ENCODE data around the gene IMMP2L.

Gene IMMP2L

DNA sequence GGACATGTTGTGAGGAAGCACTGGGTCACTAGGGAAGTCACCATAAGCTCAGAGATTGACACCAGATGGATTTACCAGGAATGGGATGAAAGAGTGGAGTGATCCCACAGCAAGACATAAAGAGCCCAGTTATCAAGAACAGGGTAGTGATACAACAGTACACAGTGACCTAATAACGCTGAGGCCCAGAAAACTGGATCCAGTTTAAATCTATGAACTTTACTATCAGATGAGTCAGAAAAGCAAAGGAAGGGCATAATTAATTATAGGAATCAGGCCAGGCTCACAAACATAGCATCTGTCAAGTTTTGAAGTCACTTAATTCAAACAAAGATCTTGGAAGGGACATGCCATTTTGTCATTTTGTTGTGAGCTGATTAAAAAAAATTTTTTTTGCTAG lies 397.9 kb downstream of the IMMP2L start:
- no peak overlapping the region for H3K27ac ChIP-seq
- TF ChIP-seq, protein P1, sequence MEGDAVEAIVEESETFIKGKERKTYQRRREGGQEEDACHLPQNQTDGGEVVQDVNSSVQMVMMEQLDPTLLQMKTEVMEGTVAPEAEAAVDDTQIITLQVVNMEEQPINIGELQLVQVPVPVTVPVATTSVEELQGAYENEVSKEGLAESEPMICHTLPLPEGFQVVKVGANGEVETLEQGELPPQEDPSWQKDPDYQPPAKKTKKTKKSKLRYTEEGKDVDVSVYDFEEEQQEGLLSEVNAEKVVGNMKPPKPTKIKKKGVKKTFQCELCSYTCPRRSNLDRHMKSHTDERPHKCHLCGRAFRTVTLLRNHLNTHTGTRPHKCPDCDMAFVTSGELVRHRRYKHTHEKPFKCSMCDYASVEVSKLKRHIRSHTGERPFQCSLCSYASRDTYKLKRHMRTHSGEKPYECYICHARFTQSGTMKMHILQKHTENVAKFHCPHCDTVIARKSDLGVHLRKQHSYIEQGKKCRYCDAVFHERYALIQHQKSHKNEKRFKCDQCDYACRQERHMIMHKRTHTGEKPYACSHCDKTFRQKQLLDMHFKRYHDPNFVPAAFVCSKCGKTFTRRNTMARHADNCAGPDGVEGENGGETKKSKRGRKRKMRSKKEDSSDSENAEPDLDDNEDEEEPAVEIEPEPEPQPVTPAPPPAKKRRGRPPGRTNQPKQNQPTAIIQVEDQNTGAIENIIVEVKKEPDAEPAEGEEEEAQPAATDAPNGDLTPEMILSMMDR (conservative IDR thresholded peaks at IDR 0.05) = no peak

- TF ChIP-seq, protein P1 (conservative IDR thresholded peaks at IDR 0.05) = no peak
- H3K27ac ChIP-seq = no peak overlapping the region
Measured at GRCh38 chr7:111162692-111163091, 399.6 kb downstream of the IMMP2L start.

GRCh38 chr7:111160297-111160696 lies 402.0 kb downstream of the IMMP2L start:
- TF ChIP-seq, protein P1 (conservative IDR thresholded peaks at IDR 0.05) = no peak
- no peak overlapping the region for H3K27ac ChIP-seq

GRCh38 chr7:111159426-111159825 lies 402.9 kb downstream of the IMMP2L start:
- H3K27ac ChIP-seq = no peak overlapping the region
- TF ChIP-seq, protein P1 (conservative IDR thresholded peaks at IDR 0.05) = no peak

DNA sequence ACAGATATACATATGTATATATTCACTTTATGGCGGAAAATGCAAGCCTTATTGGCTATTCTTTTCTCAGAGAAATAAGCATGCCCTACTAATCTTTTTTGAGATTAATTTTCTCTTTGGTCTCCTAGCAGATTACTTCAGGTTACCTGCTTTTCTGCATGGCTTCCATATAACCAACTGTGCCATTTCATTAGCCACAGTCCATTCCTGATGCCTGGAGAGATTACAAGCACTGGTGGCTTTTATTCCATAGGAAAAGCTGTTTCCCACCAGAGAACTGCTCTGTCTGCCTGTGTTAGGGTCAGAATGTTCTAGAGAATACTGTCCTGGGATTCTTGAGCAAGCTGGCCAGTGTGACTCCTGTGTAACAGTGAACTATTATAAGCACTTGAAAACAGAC lies 411.6 kb downstream of the IMMP2L start:
- H3K27ac ChIP-seq = no peak overlapping the region
- TF ChIP-seq, protein P1 (conservative IDR thresholded peaks at IDR 0.05) = no peak

GRCh38 chr7:111147708-111148533 lies 414.4 kb downstream of the IMMP2L start:
- TF ChIP-seq, protein P1 (conservative IDR thresholded peaks at IDR 0.05) = no peak
- H3K27ac ChIP-seq = no peak overlapping the region

- TF ChIP-seq, protein P1 (conservative IDR thresholded peaks at IDR 0.05) = no peak
- H3K27ac ChIP-seq = no peak overlapping the region
Measured at GRCh38 chr7:111146136-111146535, 416.2 kb downstream of the IMMP2L start.
